T-helper 22 cell (primary cell): ENCODE data around the gene NDUFA11.
"Not testable (repeated sequence)": the region's sequence is repeated elsewhere in the genome, so short reads cannot be mapped to it uniquely, and the experiment has no call there.

ENCODE experiments used
- DNase-seq: peaks from one replicate; pipeline ENCODE4 v3.0.0-alpha.2; 2020; ENCODE audit warnings: low read depth

Gene NDUFA11

DNA sequence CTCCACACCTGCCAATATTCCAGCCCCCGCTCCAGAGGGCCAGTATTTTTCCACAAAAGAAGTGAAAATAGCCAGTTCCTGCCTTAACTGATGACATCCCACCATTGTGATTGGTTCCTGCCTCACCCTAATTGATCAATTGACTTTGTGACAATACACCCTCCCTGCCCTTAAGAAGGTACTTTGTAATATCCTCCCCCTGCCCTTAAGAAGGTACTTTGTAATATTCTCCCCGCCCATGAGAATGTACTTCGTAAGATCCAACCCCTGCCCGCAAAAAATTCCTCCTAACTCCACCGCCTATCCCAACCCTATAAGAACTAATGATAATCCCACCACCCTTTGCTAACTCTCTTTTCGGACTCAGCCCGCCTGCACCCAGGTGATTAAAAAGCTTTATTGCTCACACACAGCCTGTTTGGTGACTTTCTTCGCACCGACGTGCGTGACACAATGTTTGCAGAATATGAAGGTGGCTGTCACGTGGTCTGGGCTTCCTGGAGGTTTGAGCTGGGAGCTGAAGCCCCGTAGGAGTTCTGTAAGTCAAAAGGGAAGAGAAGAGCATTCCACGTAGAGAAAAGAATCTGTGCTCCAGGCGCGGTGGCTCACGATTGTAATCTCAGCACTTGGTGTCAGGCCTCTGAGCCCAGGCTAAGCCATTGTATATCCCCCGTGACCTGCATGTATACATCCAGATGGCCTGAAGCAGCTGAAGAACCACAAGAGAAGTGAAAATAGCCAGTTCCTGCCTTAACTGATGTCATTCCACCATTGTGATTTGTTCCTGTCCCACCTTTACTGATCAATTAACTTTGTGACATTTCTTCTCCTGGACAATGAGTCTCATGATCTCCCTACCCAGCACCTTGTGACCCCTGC lies 46.1 kb downstream of the NDUFA11 start:
- no peak for DNase-seq

DNA sequence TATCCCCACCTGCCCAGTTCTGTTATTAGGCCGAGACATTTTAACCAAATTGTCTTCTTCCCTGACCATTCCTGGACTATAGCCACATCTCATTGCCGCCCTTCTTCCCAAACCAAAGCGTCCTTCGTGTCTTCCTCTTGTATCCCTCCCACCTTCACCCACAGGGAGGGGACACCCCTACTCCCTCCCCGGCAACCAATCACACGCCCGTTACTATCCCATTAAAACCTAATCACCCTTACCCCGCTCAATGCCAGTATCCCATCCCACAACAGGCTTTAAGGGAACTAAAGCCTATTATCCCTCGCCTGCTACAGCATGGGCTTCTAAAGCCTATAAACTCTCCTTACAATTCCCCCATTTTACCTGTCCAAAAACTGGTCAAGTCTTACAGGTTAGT lies 48.4 kb downstream of the NDUFA11 start:
- DNase-seq: not testable (repeated sequence)

DNA sequence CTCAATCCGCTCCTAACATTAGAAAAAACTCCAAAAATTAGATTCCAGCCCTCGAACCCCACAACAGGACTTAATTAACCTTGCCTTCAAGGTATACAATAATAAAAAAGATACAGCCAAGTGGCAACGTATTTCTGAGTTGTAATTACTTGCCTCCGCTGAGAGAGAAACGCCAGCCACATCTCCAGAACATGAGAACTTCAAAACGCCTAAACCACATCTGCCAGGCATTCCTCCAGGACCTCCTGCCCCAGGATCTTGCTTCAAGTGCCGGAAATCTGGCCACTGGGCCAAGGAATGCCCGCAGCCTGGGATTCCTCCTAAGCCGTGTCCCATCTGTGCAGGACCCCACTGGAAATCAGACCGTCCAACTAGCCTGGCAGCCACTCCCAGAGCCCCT lies 49.5 kb downstream of the NDUFA11 start:
- DNase-seq: not testable (repeated sequence)

DNA sequence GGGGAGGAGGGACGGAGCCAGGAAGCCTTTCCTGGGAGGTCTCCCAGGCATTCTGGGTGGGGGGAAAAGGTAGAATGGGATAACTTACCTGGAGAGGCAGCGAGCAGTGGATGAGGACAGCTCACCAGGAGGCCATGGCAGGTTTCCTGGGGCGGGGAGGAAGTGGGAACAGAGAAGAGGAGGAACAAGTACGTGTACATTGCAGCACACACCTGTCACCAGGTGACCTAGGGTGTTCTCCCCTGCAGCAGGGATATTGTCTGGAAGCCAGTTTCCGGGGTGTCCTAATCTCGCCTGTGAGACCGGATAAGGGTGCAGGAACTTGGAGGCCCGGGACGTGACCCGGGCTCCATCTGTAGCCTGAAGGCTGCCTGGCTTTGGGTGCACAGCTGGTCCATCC lies 52.3 kb downstream of the NDUFA11 start, which contains the start of gene FUT3:
TSS of gene FUT3 (minus strand) at position 148 of the 400 bp plus-strand sequence.
- no peak for DNase-seq

DNA sequence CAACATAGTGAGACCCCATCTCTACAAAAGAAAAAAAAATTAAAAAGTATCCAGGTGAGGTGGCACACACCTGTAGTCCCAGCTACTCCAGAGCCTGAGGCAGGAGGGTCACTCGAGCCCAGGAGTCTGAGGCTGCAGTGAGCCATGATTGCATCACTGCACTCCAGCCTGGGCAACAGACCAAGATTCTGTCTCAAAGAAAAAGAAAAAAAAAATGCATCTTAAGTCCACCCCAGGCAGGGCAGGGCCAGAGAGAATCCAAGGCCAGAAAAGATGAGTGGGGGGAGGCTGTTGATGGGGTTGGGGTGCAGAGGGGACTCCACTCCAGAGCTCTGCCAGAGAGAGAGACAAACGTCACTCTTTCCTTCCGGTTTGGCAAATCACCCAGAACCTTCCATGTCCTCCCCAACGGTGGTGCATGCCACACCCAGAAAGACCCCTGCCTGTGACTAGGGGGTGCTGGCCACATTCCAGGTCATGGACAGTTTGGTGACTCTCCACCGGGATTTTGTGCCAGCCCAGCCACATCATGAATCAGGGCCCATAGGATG lies 52.8 kb downstream of the NDUFA11 start:
- no peak for DNase-seq

DNA sequence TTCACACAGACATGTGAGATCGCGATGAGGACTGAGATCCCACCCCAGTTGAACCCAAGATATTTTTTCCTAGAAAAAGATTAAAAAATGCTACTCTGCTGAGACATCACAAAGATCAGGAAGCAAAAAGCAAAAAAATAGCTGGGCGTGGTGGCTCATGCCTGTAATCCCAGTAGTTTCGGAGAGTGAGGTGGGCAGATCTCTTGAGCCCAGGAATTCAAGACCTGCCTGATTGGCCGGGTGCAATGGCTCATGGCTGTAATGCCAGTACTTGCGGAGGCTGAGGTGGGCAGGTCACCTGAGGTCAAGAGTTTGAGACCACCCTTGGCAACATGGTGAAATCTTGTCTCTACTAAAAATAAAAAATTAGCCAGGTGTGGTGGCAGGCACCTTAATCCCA lies 53.4 kb downstream of the NDUFA11 start:
- no peak for DNase-seq

DNA sequence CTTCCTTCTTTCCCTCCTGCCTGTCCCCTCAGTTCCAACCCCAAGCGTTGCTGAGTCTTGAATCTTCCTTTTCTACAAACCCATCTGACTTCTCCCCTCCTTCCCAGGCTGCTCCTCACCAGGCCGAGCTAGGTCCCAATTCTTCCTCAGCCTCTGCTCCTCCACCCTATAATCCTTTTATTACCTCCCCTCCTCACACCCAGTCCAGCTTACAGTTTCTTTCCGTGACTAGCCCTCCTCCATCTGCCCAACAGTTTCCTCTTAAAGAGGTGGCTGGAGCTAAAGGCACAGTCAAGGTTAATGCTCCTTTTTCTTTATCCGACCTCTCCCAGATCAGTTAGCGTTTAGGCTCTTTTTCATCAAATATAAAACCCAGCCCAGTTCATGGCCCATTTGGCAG lies 55.0 kb downstream of the NDUFA11 start:
- DNase-seq: not testable (repeated sequence)

DNA sequence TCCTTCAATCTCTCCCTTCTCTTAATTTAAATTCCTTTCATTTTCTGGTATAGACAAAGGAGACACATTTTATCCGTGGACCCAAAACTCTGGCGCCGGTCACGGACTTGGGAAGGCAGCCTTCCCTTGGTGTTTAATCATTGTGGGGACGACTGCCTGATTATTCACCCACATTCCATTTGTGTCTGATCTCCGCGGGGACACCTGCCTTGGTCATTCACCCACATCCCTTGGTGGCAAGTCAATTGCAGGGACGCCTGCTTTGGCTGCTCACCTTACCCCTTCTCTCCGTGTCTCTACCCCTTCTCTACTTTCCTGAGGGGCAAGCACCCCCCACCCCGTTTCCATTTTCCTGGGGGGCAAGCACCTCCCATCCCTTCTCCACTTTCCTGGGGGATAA lies 55.7 kb downstream of the NDUFA11 start:
- DNase-seq: not testable (repeated sequence)
